GM21515 (cell line): ENCODE results near the gene DLL3.

Experiments used
- ATAC-seq: cut with Tn5 transposase; IDR thresholded peaks from one replicate; pipeline ENCODE4 v1.9.1; 2021; ENCODE audit not compliant: unreplicated experiment

DLL3 gene

DNA sequence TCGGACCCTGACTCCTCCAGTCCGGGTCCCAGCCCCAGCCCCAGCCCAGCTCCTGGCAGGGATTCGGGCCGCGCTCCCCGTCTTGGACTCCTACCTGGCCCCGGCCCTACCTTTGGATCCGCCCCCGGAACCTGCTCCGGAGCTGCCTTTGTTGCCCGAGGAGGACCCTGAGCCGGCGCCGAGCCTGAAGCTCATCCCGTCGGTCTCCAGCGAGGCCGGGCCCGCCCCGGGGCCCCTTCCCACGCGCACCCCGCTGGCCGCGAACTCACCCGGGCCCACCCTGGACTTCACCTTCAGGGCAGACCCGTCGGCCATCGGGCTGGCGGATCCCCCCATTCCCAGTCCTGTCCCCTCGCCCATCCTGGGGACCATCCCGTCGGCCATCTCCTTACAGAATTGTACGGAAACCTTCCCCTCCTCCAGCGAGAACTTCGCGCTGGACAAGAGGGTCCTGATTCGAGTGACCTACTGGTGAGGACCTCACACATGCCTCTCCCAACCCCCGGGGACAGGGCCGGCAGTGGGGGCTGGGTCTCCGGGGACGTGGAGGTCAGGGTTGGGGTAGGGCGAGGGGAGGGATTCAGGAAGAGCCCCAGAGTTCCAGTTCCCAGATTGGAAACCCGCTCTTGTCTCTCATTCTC is 16.9 kb downstream of the DLL3 start:
- no peak for ATAC-seq

DNA sequence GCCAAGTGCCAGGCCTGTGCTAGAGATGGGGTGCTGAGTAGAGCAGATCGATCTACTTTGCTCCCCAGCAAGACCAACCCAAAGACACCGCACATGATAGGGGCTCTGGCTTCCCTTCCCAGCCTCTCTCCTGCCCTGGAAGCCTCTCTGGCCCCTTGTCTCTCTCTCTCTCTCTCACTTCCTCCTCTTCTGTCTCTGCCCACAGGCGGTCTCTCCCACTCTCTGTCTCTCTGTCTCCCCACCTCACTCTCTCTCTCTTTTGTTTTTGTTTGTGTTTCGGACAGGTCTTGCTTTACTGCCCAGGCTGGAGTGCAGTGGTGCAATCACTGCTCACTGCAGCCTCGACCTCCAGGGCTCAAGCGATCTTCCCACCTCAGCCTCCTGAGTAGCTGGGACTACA is 17.5 kb downstream of the DLL3 start:
- no peak for ATAC-seq

DNA sequence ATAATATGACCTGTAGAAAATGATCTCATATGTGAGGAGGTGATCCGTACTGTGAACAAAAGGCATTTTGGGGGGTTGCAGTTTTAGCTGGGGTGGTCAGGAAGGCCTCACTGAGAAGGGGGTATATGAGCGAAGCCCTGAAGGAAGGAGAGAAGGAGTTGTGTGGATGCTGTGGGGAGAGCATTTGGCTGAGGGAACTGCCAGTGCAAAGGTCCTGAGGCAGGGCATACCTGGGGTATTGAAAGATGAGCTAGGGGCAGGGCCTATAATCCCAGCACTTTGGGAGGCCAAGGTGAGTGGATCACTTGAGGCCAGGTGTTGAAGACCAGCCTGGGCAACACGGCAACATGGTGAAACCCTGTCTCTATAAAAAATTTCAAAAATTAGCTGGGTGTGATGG is 18.7 kb downstream of the DLL3 start:
- ATAC-seq = no peak

DNA sequence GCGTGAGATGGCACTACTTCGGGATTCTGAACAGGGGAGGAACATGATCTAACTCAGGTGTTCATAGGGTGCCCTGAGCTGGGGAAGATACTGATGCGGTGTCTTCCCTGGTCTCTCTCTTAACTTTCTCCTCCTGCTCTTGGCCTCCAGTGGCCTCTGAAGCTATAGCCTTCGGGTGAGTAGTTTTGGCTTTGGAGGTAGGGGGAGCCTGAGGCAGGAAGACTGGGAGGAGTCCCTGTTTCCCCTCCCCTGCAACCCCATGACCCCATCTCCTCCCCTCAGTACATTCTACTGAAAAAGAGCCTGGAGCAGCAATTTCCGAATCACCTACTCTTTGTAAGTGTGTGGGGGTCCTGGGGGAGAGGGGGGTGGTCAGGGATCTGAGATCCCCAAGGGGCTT is 19.7 kb downstream of the DLL3 start:
- ATAC-seq = no peak

DNA sequence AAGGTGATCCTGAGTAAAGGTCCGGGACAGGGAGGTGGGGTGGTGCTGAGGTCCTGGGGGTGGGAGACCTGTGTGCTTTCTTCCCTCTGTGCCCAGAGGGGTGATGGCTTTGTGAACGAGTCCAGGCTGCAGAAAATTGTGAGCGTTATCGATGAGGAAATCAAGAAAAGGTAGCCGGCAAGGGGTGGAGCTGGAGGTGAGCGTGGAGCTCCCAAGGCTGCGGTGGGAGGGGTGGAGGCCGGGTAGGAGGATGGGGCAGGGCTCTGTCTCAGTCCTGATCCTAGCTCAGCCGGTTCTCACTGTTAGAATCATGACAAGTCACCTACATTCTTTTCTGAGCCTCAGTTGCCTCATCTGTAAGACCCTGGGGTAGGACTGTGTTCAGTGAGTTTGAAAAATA is 20.2 kb downstream of the DLL3 start:
- no peak for ATAC-seq

DNA sequence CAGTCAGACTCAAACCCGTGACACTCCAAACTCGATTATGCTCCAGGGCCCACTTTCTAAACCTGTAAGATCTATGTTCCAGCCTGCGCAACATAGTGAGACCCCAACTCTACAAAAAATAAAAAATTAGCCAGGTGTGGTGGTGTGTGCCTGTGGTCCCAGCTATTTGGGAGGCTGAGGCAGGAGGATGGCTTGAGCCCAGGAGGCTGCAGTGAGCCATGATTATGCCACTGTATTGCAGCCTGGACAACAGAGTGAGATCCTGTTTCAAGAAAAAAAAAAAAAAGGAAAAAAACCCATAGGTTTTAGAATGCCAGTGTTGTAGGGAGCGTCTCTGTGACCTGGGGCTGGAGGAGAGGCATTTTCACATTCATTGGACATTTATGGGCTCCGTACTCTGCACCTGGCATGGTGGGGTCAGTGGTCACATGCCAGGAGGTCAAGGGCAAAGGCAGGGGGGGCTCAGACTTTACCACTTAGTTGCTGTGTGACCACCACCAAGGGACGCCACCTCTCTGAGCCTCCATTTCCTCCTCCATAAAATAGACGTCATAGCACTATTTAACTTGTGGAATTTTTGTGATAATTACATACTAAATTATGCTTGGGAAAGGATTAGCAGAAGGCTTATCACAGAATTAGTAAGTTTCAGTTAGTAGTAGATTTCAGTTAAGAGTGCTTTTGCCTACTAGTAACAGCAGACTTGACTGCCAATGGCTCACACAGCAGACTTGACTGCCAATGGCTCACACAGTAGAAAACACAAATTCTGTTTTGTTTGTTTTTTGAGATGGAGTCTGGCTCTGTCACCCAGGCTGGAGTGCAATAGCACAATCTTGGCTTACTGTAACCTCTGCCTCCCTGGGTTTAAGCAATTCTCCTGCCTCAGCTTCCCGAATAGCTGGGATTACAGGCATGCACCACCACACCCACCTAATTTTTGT is 22.1 kb downstream of the DLL3 start:
- ATAC-seq = no peak

DNA sequence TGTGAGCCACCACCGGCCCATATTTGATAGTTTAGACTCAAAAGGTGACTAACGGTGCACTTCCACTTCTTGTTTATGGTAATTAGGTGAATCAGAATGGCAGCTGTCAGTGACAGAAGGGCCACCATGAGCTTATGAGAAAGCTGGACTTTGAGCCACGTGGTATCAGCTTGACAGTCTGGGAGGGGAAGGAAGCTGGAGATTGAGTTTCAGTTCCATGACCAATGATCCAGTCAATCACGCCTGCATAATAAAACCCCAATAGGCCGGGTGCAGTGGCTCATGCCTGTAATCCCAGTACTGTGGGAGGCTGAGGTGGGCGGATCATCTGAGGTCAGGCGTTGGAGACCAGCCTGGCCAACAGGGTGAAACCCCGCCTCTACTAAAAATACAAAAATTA is 25.7 kb downstream of the DLL3 start:
- no peak for ATAC-seq

DNA sequence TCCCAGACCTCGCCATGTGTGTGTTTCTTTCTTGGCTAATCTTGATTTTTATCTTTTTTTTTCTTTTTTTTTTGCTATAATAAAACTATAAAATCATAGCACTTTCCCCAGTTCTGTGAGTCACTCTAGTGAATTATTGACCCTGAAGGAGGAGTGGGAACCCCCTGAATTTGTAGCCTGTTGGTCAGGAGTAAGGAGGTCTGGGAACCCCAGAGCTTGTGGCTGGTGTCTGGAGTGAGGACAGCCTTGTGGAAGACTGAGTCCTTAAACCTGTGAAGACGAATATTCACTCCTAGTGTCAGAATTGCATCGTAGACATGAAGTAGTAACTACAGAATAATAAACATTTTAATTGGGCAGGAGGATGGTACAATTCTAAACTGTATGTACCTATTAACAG is 26.5 kb downstream of the DLL3 start:
- ATAC-seq = no peak

DNA sequence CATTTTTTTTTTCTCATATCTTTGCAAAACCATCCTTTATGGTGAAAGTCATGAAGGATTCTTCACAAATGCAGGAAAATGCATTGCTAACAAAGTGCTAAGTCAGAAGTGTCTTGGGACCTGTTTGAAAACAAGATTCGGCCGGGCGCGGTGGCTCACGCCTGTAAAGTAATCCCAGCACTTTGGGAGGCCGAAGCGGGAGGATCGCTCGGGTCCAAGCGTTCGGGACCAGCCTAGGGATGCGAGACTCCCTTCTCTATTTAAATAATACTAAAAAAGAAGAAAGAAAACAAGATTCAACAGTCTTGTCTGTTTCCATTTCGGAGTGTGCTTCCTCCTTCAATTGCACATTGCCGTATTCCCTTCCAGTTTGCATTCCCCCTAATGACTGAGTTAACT is 33.1 kb downstream of the DLL3 start:
- ATAC-seq = no peak

DNA sequence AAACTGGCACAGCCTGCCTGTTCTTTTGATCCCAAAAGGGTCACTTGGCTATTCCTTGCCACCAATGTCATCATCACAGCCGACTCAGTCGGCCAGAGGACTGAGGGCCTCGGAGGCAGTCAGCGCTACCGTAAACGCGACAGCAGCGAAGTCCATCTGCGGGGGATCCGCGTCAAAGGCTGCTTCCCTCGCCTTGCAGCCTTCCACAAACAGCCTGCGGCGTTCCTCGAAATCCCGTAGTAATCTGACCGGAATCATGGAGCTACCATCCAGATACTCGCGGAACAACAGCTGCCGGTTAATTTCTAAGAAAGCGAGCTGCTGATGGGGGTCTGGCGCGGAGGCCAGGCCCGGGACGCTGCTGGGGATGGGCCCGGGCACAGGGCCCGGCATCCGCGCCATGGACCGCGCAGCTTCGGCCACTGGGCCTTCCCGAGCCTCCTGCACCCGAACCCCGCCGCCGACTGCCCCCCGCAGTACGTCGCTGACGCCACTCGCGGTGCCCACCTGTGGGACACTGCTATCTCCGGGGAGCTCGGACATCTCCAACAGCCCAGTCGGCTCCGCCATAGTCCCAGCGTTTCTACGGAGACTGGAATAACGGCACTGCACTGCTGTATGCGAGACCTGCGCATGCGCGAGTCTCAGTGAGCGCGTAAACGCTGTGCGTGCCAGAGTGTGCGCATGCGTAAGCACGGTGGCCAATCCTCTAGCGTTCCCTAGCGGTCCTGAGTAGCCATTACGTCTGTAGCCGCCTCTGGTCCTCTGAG is 33.7 kb downstream of the DLL3 start, which contains the start of gene EID2B:
TSS of gene EID2B (minus strand) at position 620 of the 770 bp plus-strand sequence. CDS start at position 570, 50 bp downstream.
- peak; percentile 85 for ATAC-seq

DNA sequence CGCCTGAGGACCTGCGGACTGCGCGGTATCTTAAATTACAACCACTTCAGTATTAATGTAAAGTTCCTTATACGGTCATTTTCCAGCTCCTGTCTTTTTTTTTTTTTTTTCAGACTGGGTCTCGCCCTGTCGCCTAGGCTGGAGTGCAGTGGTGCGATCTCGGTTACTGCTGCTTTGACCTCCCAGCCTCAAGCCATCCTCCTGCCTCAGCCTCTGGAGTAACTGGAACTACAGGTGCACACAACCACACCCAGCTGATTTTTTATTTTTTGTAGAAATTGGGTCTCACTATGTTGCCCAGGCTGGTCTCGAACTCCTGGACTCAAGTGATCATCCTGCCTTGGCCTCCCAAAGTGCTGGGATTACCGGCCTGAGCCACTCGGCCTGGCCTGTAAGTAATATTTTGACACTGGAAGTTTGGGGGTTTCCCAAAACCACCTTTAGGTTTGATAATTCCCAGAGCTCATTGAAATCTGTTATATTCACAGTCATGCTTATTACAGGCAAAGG is 34.3 kb downstream of the DLL3 start:
- no peak for ATAC-seq

DNA sequence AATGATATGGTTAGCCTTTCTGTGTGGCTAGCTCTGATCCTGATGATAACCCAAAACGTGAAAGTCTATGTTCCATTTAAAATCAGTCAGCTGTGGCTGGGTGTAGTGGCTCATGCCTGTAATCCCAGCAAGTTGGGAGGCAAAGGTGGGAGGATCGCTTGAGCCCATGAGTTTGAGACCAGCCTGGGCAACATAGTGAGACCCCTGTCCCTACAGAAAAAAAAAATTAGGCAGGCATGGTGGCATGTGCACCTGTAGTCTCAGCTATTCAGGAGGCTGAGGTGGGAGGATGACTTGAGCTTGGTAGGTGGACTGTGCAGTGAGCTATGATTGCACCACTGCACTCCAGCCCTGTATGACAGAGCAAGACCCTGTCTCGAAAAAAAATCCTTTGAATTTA is 35.0 kb downstream of the DLL3 start:
- ATAC-seq = no peak

DNA sequence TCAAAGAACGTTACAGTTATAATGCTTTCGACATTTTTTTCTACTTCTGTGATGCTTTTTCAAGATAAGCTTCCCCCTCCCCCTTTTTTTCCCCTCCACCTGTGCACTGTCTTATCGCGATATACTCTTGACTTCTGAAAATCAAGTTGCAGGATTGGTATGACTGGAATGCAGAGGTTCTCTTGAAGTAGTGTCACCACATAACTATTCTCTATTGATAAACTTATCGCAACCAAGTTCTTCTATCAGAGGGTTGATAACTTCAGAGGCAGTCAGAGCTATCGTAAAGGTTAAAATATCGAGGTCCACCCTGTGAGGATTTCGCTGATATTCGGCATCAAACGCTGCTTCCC is 40.4 kb downstream of the DLL3 start:
- no peak for ATAC-seq

DNA sequence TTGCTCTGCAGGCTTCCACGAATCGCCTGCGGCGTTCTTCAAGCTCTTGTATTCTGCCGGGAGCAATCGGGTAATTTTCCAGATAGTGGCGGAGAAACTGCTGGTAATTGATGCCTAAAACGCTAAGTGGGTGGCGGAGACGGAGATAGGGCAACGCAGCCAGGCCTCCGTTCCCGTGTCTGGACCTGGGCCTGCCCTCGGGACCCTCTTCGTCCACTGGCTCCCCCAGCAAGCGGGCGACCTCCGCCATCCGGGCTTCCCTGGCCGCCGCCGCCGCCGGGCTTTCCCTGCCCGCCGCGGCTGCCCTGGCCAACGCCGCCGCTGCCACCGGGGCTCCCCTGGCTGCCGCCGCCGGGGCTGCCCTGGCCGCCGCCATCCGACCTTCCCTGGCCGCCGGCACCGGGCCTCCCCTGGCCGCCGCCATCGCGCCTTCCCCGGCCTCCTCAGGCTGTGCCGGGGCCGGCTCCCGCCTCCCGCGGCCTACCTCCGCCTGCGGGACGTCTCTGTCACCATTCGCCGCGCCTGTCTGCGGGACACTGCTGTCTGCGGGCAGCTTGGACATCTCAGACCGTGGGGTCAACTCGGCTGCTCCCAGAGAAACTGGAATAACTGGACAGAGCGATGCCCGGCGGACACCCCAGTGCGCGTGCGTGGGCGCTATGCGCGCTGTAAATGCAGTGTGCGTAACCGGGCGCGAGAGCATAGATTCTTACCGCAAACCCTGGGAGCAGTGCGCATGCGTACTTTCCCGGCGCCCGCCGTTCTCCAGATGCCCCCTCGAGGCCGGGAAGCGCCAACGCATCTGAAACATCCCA is 41.0 kb downstream of the DLL3 start, which contains the start of gene EID2:
TSS of gene EID2 (minus strand) at position 644 of the 815 bp plus-strand sequence. CDS start at position 562, 82 bp downstream.
- ATAC-seq = peak; percentile 85

DNA sequence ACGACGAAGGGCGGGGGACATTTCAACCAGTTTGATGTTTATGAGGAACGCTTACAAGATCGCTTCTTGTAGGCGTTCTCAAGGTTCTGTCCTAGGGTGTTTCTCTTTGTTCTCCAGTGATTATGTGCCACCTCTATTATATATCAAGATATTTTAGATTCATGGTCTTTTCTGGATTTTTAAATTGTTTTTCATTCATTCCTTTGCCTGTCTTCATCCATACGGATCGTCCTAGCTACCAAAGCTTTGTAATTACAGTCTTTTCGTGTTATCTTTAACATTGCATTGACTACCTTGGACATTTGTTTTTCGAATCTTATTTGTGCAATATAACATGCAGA is 41.6 kb downstream of the DLL3 start:
- no peak for ATAC-seq

DNA sequence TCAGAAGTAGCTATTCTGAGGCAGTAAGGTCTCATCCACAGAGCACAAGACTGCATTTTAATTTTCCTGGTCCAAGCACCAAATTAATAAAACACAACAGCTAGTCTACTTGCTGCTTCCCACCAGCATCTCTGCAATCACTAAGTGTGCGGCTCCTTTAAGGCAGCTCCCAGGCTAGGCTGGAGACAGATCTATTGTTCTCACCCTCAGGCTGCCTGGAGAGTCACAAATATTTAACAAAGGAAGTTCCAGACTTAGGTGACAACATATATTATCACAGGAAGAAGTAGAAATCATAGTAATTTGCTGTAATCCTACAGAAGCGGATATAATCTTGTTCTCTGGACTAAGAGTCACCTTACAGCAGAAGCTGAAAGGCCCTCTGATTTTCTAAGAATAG is 43.5 kb downstream of the DLL3 start:
- ATAC-seq = no peak

DNA sequence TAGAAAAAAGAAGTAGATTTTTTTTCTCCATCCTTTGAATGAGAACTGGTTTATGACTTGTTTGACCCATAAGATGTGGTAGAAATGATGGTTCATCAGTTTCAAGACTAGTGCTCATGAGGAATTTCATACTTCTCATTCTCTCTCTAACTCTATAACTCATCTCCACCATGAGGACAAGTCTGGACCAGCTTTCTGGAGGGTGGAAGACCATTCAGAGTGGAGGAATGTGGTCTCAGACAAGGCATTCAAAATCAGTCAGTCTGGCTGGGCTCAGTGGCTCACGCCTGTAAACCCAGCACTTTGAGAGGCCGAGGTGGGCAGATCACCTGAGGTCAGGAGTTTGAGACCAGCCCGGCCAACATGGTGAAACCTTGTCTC is 44.7 kb downstream of the DLL3 start:
- no peak for ATAC-seq

DNA sequence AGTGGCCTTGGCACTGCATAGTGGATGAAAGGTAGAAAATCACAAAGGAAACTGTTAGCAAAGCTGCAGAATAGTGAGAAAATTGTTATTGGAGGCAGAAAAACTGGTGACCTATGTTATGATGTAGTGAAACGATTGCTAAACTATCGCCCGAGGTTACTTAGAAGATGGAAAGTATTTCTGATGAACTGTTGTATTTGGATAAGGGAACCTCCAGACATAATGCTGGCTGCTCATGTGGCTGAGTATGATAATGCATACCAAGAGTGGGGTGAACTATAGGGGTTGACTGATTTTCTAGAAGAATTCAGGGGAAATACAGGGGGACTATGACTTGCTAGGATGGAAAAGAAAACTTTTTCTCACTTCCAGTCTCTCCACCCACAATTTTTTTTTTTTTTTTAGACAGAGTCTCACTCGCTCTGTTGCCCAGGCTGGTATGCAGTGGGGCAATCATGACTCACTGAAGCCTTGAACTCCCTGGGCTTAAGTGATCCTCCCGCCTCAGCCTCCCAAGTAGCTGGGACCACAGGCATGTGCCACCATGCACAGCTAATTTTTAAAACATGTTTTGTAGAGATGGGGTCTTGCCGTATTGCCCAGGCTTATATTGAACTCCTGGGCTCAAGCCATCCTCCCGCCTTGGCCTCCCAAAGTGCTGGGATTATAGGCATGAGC is 45.6 kb downstream of the DLL3 start:
- ATAC-seq = no peak

DNA sequence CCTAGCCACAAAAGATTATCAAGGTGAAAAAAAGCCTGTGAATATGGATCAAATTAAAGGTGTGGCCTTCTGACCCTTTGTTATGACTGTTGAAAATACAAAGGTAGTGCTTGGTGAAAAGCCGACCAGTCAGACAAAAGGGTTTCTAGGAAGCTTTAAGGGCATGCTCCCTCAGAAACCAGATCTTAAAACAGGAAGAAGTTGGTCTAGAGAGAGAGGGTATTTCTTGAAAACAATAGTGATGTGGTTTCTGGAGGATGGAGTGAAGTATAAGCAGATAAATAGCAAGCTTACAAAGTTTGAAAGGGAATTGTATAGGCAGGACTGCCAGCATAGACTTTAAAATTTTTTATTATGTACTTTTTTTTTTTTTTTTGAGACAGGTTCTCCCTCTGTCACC is 46.2 kb downstream of the DLL3 start:
- ATAC-seq = no peak

DNA sequence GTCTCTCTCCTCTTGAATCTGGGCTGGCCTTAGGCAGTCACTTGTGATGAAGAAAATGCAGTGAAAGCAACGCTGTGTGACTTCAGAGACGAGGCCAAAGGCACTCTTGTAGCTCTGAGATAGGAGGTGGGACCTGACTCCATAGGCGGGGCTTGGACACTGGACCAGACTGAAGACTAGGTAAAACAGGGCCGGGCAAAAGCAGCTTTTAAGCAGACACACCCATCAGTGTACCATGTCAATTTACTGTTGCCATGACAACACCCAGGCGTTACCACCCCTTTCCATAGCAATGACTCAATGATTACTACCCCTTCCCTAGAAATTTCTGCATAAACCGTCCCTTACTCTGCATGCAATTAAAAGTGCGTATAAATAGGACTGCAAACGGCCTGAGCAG is 47.9 kb downstream of the DLL3 start:
- no peak for ATAC-seq
